Endometrial microvascular endothelial cells (primary cell): Measurements from ENCODE around the gene VAV2. TPM values are rescaled to one million over a fixed set of nuclear protein-coding genes. Genes with fewer than 3 reads are reported as not detected.
"Not testable (repeated sequence)": the region's sequence is repeated elsewhere in the genome, so short reads cannot be mapped to it uniquely, and the experiment has no call there.

Experiments
- in situ Hi-C: cut with HindIII; loops from 2 replicates; pipeline ENCODE4 v1.10.0; 2017; ENCODE audit warnings: low sequenced_read_pairs, low pct_unique_long_range_greater_than_20kb; ENCODE audit errors: inconsistent ontology term
- total RNA-seq: library from RNA; depleted of rRNA; stranded (reverse); fragments of >200 nt; gene quantifications from one replicate; pipeline ENCODE4 v1.2.3, GENCODE V29; 2015; ENCODE audit errors: inconsistent ontology term

The VAV2 gene
- total RNA-seq, 1 donor from 2014 or later = 12.8 TPM

DNA sequence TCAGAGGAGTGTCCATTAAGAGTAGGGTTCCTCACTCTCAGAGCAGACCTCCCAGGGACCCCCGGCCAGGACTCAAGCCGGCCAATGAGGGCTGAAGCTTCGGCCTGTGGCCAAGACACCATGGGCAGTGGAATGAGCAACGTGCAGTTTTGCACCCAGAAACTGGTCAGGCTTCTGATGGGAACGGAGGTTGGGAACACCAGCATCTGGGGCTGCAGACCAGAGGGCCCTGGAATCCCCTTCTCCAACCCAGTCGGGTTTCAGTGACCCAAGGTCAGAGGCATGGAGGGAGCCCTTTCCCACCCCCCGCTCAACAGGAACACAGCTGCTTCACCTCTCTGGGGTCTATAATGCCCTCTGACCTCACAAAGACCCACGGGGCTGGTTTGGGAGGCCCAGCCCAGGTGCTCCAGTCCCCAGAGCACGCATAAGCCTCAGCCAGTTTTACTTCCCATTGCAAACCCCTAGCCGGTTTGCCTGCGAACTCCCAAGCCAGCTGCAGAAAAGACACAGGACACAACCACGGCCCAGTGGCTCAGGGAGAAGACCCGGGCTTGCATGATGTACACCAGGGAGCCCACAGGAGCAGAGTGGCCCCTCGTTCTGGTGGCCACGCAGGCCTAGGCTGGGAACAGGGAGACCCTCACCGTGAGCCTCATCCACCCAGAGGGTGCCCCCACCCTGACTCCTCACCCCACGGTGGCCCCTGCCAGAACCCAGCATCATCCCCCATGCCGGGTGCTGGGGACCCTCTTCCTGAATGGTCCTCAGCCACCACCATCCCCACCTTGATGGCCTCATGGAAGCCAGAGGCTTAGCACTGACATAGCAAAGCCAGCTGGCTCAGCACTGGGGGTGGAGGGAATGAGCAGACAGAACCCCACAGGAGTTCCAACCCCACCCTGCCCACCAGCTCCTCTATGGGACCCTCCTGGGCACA is 30.6 kb downstream of the VAV2 start:
- in situ Hi-C loops = no loop called here

DNA sequence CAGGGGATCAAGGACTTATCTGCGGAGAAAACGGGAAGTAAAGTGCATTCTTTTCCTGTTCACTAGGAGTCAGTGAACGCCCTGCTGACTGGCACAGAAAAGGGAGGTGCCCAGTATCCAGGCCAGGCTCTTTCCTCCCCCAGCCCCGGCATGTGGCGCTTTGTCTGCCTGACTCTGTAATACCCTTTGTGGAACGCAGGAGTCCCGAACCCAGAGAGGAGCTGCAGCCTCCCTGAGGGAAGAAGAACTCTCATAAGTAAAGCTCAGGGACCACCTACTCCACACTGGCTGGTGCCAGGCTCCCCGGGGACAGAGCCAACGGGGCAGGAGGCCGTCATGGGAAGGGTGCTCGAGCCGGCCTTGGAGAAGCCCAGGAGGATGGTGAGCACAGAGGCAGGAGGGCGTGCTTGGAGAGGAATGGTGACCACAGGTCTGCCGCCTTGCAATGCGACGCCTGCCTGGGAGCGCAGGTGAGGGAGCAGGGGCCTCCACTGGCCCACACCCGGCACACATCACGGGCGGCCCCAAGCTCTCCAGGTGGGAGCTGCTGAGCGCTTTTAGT is 31.5 kb downstream of the VAV2 start:
- in situ Hi-C loops = no loop called here

GRCh38 chr9:133959966-133960567 is 32.1 kb downstream of the VAV2 start:
- in situ Hi-C loops = no loop called here

GRCh38 chr9:133959171-133959570 is 33.0 kb downstream of the VAV2 start:
- in situ Hi-C loops = no loop called here

DNA sequence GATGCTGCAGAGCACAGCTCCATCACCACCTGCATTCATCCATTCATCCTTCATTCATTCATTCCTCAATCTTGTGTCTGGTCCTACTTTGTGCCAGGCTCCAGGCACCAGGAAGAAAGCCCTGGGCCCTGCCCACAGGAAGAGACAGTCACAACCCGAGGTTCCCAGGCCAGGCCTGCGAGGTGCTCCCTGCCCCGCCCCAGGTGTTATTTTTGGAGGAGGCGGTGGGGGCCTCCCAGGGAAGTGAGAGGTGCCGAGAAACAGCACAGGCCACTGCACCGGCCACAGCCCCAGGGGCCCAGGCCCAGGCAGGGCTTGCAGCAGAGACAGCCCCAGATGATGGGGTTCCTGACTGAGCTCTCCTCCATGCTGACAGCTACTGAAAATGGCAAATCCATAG is 33.4 kb downstream of the VAV2 start:
- in situ Hi-C loops = no loop called here

GRCh38 chr9:133957772-133958171 is 34.4 kb downstream of the VAV2 start:
- in situ Hi-C loops = not testable (repeated sequence)

GRCh38 chr9:133957328-133957727 is 34.8 kb downstream of the VAV2 start:
- in situ Hi-C loops = no loop called here

GRCh38 chr9:133956520-133957076 is 35.5 kb downstream of the VAV2 start:
- in situ Hi-C loops = no loop called here

DNA sequence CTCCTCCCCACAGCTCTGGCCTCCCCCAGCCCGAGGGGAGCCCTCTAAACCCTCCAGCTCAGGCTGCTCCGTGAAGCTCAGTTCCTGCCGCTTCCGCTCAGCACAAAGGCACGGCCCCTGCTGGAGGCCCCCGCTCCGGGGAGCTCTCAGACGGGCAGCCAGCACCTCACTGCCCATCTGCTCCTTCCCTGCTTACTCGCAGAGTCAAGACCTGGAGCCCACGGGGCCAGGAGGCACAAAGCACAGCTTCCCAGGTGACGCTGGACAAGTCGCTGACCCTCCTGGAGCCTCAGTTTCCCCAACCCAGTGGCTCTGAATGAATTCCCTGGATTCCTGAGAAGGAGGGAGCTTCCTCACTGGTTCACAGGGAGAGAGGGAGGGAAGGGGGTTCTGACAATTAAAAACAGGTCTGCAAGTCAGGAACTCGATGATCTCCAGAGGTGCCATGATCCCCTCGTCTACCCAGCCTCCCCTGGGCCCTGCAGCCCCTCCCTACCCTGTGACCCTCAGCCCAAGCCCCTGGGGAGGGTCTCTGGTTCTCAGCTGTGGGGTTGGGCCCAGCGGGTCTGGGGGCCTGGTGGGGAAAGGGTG is 36.2 kb downstream of the VAV2 start:
- in situ Hi-C loops = no loop called here

GRCh38 chr9:133954862-133955529 is 37.1 kb downstream of the VAV2 start:
- in situ Hi-C loops = no loop called here

DNA sequence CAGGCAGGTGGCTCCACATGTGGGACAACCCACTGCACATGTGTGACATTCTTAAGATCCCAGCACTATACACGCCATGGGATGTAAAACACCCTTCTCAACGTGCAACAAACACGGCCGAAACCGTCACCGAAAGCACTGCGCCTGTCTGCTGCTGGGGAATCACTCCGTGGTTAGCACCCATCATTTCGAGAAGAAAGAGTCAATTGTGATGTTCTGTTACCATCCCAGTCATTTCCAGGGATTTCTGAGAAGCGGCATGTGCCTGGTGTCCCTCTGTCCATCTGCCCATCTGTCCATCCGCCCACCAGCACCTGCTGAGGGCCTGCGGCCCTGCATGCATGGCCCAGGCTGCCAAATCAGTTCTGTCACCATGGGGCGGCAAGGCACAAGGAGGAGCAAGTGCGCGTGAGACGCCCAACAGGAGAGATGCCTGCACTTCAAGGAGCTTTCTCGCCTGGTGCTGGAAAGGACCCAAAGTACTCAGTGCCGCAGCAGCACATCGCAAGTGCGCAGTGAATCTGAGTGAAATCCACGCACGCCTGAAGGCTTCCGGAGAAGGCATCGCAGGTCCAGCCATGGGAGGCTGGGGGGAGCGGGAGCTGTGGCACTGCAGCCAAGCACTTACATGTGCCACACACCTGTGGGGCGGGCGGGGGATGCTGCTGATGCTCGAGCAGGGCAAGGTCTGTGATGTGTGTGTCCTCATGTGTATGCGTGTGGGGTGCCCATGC is 38.0 kb downstream of the VAV2 start:
- in situ Hi-C loops = no loop called here

GRCh38 chr9:133953621-133953975 is 38.5 kb downstream of the VAV2 start:
- in situ Hi-C loops = no loop called here

DNA sequence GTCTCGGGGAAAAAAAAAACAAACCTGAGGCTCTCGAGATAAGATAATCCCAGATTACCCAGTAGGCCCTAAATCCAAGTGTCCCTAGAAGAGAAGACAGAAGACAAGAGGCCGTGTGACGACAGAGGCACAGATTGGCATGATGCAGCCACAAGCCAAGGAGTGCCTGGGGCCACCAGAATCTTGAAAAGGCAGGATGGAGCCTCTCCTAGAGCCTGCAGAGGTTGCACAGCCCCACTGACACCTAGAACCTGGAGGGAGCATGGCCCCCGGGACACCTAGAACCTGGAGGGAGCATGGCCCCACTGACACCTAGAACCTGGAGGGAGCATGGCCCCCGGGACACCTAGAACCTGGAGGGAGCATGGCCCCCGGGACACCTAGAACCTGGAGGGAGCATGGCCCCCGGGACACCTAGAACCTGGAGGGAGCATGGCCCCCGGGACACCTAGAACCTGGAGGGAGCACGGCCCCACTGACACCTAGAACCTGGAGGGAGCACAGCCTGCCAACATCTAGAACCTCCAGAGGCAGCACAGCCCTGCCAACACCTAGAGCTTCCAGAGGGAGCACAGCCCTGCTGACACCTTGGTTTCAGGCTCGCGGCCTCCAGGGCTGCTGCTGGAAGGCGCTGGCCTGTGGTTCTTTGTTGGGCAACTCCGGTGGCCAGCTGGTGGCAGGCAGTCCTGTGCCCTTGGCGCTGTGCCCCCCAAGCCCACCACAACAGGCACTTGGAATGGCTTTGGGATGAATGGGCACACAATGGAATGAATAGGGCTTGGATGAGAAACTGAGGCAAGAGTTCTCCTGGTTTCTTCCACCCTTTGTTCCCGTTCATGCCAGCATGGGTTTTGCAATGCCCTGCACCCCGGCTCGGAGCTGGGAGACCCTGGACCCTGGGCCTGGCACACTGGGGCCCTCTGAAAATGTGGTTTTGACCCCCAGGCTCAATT is 39.2 kb downstream of the VAV2 start:
- in situ Hi-C loops = no loop called here

- in situ Hi-C loops = no loop called here
Measured at GRCh38 chr9:133951265-133951664, 40.9 kb downstream of the VAV2 start.

DNA sequence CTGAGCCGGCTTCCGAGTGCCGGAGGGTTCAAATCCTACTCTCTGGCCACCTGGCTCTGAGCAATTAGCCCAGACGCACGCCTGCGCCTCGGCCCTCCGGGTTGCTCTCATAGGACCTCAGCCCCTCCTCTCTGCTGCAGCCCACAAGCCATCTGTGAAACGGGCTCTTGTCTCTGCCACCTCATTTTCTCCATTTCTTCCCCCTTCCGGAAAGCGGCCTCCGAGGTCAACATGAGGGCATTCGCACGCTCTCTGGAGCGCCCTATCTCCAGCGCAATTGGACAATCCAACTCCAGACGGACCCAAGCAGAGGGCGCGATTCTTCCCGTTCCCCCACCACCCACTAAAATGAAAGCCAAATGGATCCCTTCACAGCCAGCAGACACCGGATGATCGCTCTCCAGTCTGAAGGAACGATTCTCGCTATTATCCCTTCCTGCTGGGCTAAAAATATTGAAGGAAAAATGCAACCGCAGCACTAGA is 41.5 kb downstream of the VAV2 start:
- in situ Hi-C loops = no loop called here

GRCh38 chr9:133950192-133950591 is 41.9 kb downstream of the VAV2 start:
- in situ Hi-C loops = no loop called here

- in situ Hi-C loops = no loop called here
Measured at GRCh38 chr9:133949486-133950061, 42.5 kb downstream of the VAV2 start.
